Measurements from ENCODE around the gene RHOD.

- TF ChIP-seq POLR2AphosphoS5 (IDR thresholded peaks at IDR 0.05; ENCODE audit: low read depth, low read length) = no peak
- TF ChIP-seq TAF1 (IDR thresholded peaks at IDR 0.05; ENCODE audit: low read depth, low read length) = no peak
- TF ChIP-seq POLR2A (IDR thresholded peaks at IDR 0.05; ENCODE audit: low read depth, low read length) = no peak
- TF ChIP-seq SPI1 (IDR thresholded peaks at IDR 0.05; ENCODE audit: low read depth, low read length) = no peak
- no peak for TF ChIP-seq POU2F2 (IDR thresholded peaks at IDR 0.05; ENCODE audit: low read depth, low read length)
Observed at GRCh38 chr11:67014343-67014742, 42.3 kb upstream of the RHOD start.
